Measurements from ENCODE around the gene LMF1.

DNA sequence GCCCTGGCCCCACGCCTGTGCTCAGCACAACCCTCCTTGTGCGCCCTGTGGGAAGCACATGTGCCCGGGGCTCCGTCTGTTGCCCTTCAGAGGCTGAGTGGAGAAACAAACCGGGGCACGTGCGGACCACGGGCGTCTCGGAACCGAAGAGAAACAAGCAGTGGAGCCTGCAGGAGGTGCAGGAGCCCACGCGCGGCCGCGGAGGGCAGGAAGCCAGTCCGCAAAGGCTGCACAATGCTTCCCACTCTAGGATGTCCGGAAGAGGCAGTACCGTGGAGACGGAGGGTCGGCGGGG, 94.8 kb downstream of the LMF1 start:
- TF ChIP-seq, protein P1, sequence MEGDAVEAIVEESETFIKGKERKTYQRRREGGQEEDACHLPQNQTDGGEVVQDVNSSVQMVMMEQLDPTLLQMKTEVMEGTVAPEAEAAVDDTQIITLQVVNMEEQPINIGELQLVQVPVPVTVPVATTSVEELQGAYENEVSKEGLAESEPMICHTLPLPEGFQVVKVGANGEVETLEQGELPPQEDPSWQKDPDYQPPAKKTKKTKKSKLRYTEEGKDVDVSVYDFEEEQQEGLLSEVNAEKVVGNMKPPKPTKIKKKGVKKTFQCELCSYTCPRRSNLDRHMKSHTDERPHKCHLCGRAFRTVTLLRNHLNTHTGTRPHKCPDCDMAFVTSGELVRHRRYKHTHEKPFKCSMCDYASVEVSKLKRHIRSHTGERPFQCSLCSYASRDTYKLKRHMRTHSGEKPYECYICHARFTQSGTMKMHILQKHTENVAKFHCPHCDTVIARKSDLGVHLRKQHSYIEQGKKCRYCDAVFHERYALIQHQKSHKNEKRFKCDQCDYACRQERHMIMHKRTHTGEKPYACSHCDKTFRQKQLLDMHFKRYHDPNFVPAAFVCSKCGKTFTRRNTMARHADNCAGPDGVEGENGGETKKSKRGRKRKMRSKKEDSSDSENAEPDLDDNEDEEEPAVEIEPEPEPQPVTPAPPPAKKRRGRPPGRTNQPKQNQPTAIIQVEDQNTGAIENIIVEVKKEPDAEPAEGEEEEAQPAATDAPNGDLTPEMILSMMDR (conservative IDR thresholded peaks at IDR 0.05; ENCODE audit: low read depth, low read length) = no peak
- no peak for TF ChIP-seq EZH2 (IDR thresholded peaks at IDR 0.05; ENCODE audit: low read length, unreplicated experiment)
